Ovary (tissue), 9 donors: ENCODE measurements around the gene FAM229A. TPM values are rescaled to one million over a fixed set of nuclear protein-coding genes. Genes with fewer than 3 reads are reported as not detected.

ENCODE experiments used
- DNase-seq, 5 donors: peaks; one replicate each; pipeline ENCODE4 v3.0.0-alpha.2; 2019 to 2020
- H3K27ac ChIP-seq, 2 donors: fragments of 200-600 bp; one replicate each; pipeline versions ENCODE4 v1.5.1 to v1.8.0; 2019 to 2022
- H3K27me3 ChIP-seq: fragments of 200-600 bp; one replicate; pipeline ENCODE4 v1.8.0; 2022
- H3K36me3 ChIP-seq: fragments of 200-600 bp; sonication (generic); one replicate; pipeline ENCODE4 v1.5.1; 2019
- H3K4me1 ChIP-seq: one replicate; pipeline ENCODE4 v1.8.1; 2013; ENCODE audit warnings: mild to moderate bottlenecking, moderate library complexity; ENCODE audit not compliant: insufficient read depth
- H3K4me3 ChIP-seq: fragments of 200-600 bp; sonication (generic); one replicate; pipeline ENCODE4 v1.5.1; 2017
- H3K9me3 ChIP-seq, 2 donors: fragments of 200-600 bp in 1 of 2; sonication (generic) in 1 of 2; one replicate each; pipeline versions ENCODE4 v1.5.1 to v1.8.1; 2013 to 2019; ENCODE audit warnings: mild to moderate bottlenecking in 1 of 2, moderate library complexity in 1 of 2
- CTCF ChIP-seq, 3 donors: fragments of 450-650 bp in 2 of 3; fragments of 200-600 bp in 1 of 3; IDR thresholded peaks; one replicate each; pipeline versions ENCODE4 v1.5.1 to v1.8.0; 2016 to 2022; ENCODE audit warnings: antibody characterized with exemption in 3 of 3, mild to moderate bottlenecking in 1 of 3
- EP300 ChIP-seq: sonication (generic); formaldehyde crosslinking; IDR thresholded peaks from one replicate; pipeline ENCODE4 v1.6.1; 2017; ENCODE audit warnings: antibody characterized with exemption
- POLR2A ChIP-seq: fragments of 450-650 bp; IDR thresholded peaks from one replicate; pipeline ENCODE4 v1.6.1; 2017; ENCODE audit warnings: antibody characterized with exemption, mild to moderate bottlenecking, moderate library complexity
- WGBS, 3 donors: extraction: QIAGEN DNeasy Blood & Tissue Kit in 1 of 3; methylation state at CpG; one replicate each; pipeline versions ENCODE4 v1.1.5 to v1.1.7; 2013 to 2017; 5-methylcytosine and 5-hydroxymethylcytosine counted together
- intact Hi-C, 4 donors: fragments of 100-400 bp; cut with DNase I; formaldehyde crosslinking; loops; one replicate each; pipeline versions ENCODE4 v1.11.0 to v1.15.1; 2022 to 2023
- polyA plus RNA-seq, 2 donors: library from polyadenylated mRNA; stranded (reverse); fragments of 200-250 nt in 1 of 2; fragments of 350-450 nt in 1 of 2; fragmentation: Illumina TruSeq in 1 of 2; extraction: RNeasy Lipid Tissue Mini Kit (QIAGEN cat#74804) in 1 of 2; gene quantifications; one replicate each; pipeline ENCODE4 v1.2.3, GENCODE V29; 2013 to 2014
- total RNA-seq, 7 donors: library from RNA; depleted of rRNA in 2 of 7; stranded (reverse); fragments of >200 nt in 2 of 7; fragmentation: NEBNext Ultra II Directional in 3 of 7; extraction: Animal tissue kit (Norgen Biotek cat#: 25700) in 3 of 7; gene quantifications; one replicate each; pipeline versions ENCODE4 v1.1.0 to v1.2.4, GENCODE V29; 2016 to 2023
- donor health status: DM: no; HTN: no; CAD: no; lungs with moderate emphysema.
- donor health status: DM: no; HTN: no; CAD: no.
- donor health status: Bipolar disorder and iron deficiency.
- donor health status: DM: yes; HTN: yes; CAD: no.
- donor health status: DM: no; HTN: no; CAD: no.
- donor health status: DM: yes; HTN: yes; CAD: no.

FAM229A gene
- total and polyA plus RNA-seq, 9 donors: 3.0 to 27.0 (median 14.0) TPM

DNA sequence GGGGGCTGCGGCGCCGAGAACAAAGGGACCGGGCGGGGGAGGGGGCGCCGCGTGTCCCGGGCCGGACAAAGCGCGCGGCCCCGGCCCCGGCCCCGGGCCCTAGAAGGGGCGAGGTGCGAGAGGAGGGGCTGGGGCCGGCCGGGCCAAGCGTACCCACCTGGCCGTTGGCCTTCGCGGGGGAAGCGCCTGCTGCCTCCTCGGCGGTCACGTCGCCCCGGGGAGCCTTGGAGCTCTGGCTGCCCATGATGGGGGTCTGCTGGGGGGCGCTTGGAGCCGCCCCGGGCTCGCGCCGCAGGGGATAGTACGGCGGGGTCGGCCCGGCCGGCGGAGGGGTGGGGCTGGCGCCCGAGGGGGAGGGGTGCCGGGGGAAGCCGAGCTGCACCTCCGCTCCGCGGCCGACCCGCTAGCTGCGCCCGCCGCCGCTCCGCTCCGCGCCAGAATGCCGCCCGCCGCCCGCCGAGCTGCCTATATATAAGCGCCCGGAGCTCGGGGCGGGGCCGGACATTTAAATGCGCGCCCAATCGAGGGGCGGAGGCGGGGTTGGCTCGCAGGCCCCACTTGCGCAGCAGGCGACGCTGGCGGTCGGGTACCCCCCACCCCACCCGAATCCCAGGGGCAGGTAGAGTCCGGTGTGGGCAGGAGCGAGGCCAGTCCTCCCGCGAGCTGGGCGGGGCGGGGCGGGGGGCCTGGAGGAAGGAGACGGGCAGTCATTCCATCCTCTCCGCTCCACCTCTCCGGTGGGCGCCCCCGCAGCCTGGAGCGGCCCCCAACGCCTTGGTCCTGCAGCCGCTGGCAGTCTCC is 26.3 kb downstream of the FAM229A start, which contains the start of gene MARCKSL1:
TSS of gene MARCKSL1 (minus strand) at position 444 of the 801 bp plus-strand sequence. CDS start at position 244, 200 bp downstream.
- Histone ChIP-seq H3K4me1 (peaks cover 3% of the 10 kb centered on the region), H3K4me3 (peak within 1 kb of the TSS; percentile 67), H3K27me3 (no peaks in the 10 kb centered on the region), H3K9me3 (no peaks in the 10 kb centered on the region), H3K36me3 (no peaks in the 10 kb centered on the region), H3K27ac (peak within 1 kb of the TSS; percentile 85 to 95)
- WGBS, 3 donors: 0 to 3% (median 1%) methylated on average over 10 to 91 of the region's 95 CpGs
- no peak for TF ChIP-seq CTCF (IDR thresholded peaks at IDR 0.05)
- TF ChIP-seq POLR2A: peak; percentile 86
- no peak for TF ChIP-seq EP300
- DNase-seq: peak; percentile 92 to 96 (median 95)
- intact Hi-C loops: loop anchor here in 1 of 4 donors (2.0 kb wide), 1 partner anchor 59 kb away; the partner anchor contains the start of gene BSDC1

GRCh38 chr1:32335535-32335789 is 26.8 kb downstream of the FAM229A start:
- Histone ChIP-seq H3K4me1 (peaks cover 3% of the 10 kb centered on the region), H3K9me3 (no peaks in the 10 kb centered on the region), H3K27me3 (no peaks in the 10 kb centered on the region), H3K4me3 (peak overlapping the region; percentile 67), H3K36me3 (no peaks in the 10 kb centered on the region), H3K27ac (peak overlapping the region; percentile 85 to 95)
- WGBS, 3 donors: 0% methylated on average over 22 to 28 of the region's 34 CpGs
- intact Hi-C loops: no loop called here
- DNase-seq: no peak
- TF ChIP-seq EP300: no peak
- no peak for TF ChIP-seq POLR2A
- no peak for TF ChIP-seq CTCF (IDR thresholded peaks at IDR 0.05)

GRCh38 chr1:32334864-32335534 is 27.3 kb downstream of the FAM229A start:
- intact Hi-C loops: no loop called here
- Histone ChIP-seq H3K4me3 (peak overlapping the region; percentile 67), H3K27me3 (no peaks in the 10 kb centered on the region), H3K36me3 (no peaks in the 10 kb centered on the region), H3K4me1 (peaks cover 3% of the 10 kb centered on the region), H3K9me3 (no peaks in the 10 kb centered on the region), H3K27ac (peak overlapping the region; percentile 85 to 95)
- WGBS, 3 donors: 1 to 2% (median 1%) methylated on average over 27 to 46 of the region's 46 CpGs
- TF ChIP-seq POLR2A: no peak
- peak; percentile 72 to 80 (median 77) for TF ChIP-seq CTCF (IDR thresholded peaks at IDR 0.05)
- peak; percentile 62 to 81 (median 75) for DNase-seq

GRCh38 chr1:32334274-32334861 is 27.9 kb downstream of the FAM229A start:
- H3K36me3 ChIP-seq: no peaks in the 10 kb centered on the region
- H3K27ac ChIP-seq: peak overlapping the region; percentile 85 to 95
- intact Hi-C loops: no loop called here
- 13 to 19% (median 15%) methylated on average over 9 of the region's 9 CpGs for WGBS, 3 donors
- peak overlapping the region; percentile 67 for H3K4me3 ChIP-seq
- H3K27me3 ChIP-seq: no peaks in the 10 kb centered on the region
- TF ChIP-seq CTCF (IDR thresholded peaks at IDR 0.05): no peak
- no peak for TF ChIP-seq POLR2A
- H3K4me1 ChIP-seq: peaks cover 3% of the 10 kb centered on the region
- H3K9me3 ChIP-seq: no peaks in the 10 kb centered on the region
- peak in 1 of 5 donors; percentile 17 for DNase-seq
